Fibroblast of the aortic adventitia (primary cell): ENCODE measurements around the gene SMIM44. TPM values are rescaled to one million over a fixed set of nuclear protein-coding genes. Genes with fewer than 3 reads are reported as not detected.

Source experiments
- DNase-seq: peaks from one replicate; pipeline ENCODE4 v3.0.0-alpha.2; 2010; ENCODE audit warnings: low read depth
- H3K4me3 ChIP-seq: 2 replicates; pipeline ENCODE4 v1.5.1; 2011; ENCODE audit warnings: low read depth, mild to moderate bottlenecking, control low read depth, low read length, moderate library complexity
- total RNA-seq: library from RNA; depleted of rRNA; stranded (reverse); fragments of >200 nt; gene quantifications from 2 replicates; pipeline ENCODE4 v1.2.3, GENCODE V29; 2012; ENCODE audit warnings: low replicate concordance
- TF ChIP-seq, protein P1 (sequence below): IDR thresholded peaks from 2 replicates; pipeline ENCODE4 v1.5.1; 2011; ENCODE audit warnings: mild to moderate bottlenecking, low read length, control low read depth, inconsistent platforms; ENCODE audit not compliant: insufficient read depth

The SMIM44 gene
- total RNA-seq, 1 donor: not detected

DNA sequence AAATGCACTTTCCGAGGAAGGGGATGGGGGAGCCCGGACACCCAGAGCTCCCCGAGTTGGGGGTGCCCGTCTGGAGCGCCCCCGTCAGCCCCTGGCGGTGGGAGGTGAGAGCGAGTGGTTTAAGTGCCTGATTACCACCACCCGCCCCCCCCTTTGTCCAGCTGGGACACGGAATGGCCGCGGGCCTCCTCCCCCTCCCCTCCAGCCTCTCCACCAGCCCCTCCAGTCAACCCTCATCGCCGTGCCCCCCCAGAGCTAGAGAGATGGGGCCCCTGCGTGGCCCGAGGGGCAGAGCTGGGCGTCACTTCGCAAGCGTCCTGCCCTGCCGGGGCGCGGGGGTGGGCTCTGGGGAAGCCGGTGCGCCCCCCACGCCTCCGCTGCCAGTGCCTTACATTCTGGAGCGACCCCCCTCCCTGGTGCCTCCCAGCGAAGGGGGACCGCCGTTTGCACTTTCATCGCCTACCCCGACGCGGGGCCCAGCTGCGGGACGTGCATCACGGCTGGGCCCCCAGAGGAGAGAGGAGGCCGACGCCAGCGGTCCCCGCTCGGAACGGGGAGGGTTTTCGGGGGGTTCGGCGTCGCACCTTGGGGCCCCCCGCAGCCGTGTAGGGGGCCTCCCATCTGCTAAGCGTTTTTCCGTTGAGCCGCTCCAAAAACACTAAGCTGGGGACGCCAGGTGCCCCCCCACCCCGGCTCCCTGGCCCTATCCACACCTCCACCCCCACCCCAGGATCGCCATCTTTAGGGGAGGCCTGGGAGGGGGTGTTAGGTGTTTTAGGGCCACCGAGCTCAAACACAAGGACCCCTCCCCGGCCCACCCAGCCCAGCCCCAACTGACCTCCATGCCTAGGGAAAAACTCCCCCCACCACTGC, 19.3 kb downstream of the SMIM44 start:
- TF ChIP-seq, protein P1, sequence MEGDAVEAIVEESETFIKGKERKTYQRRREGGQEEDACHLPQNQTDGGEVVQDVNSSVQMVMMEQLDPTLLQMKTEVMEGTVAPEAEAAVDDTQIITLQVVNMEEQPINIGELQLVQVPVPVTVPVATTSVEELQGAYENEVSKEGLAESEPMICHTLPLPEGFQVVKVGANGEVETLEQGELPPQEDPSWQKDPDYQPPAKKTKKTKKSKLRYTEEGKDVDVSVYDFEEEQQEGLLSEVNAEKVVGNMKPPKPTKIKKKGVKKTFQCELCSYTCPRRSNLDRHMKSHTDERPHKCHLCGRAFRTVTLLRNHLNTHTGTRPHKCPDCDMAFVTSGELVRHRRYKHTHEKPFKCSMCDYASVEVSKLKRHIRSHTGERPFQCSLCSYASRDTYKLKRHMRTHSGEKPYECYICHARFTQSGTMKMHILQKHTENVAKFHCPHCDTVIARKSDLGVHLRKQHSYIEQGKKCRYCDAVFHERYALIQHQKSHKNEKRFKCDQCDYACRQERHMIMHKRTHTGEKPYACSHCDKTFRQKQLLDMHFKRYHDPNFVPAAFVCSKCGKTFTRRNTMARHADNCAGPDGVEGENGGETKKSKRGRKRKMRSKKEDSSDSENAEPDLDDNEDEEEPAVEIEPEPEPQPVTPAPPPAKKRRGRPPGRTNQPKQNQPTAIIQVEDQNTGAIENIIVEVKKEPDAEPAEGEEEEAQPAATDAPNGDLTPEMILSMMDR: no peak
- H3K4me3 ChIP-seq: no peak overlapping the region
- no peak for DNase-seq

DNA sequence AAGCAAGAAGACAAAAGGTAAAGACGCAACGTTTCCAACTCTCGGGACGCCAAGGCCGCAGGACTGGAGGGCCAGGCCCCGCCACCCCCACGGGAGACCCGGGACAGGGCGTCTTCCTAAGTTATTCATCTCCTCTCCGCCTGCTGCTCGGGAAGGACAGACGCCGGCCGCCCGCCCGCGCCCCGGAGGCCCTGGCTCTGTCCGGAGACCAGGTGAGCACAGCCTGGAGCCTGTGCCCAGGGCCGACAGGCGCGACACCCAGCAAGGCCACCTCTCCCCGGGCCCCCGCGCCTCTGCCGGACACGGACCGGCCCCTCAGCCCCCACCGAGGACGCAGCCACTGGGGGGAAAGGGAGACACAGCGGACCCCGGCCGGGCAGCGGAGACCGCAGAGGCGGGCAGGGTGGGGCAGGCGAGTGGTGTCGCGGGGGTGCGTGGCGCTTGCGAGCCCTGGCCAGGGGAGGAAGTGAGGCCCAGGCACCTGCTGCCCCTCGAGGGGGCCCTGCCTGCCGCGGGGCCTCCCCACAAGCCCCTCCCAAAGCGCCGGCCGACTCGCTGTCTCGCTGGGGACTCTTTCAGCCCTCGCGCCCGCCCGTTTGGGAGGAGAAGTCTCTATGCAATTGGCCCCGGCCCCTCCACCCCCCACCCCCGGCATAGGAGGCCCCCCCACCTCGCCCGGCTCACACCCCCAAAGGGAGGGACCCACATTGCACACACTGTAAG, 20.1 kb downstream of the SMIM44 start:
- no peak for DNase-seq
- TF ChIP-seq, protein P1: no peak
- H3K4me3 ChIP-seq: no peak overlapping the region

DNA sequence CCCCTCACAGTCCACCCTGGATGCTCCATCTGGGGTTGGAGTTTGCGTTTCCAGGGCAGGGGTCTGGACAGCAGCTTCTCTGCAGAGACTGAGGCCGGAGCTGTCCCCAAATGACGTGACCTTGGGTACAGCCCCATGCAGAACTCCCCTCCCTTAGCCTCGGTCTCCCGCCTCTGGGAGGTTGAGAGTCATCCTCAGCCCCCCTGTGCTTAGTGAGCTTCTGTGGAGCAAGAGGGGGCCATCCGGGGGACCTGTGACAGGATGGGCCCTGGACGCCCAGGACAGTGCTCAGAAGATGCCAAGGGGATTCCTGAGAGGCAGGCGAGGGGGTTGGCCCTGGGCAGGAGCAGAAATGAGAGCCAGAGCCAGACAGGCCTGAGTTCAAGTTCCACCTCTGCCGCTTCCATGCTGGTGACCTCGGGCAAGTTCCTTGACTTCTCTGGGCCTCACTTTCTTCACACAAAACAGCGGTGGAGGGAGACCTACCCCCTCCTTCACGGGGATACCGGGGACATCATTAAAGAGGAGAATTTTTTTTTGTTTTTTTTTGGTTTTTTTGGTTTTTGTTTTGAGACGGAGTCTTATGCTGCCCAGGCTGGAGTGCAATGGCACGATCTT, 23.2 kb downstream of the SMIM44 start:
- H3K4me3 ChIP-seq: no peak overlapping the region
- TF ChIP-seq, protein P1: no peak
- no peak for DNase-seq

DNA sequence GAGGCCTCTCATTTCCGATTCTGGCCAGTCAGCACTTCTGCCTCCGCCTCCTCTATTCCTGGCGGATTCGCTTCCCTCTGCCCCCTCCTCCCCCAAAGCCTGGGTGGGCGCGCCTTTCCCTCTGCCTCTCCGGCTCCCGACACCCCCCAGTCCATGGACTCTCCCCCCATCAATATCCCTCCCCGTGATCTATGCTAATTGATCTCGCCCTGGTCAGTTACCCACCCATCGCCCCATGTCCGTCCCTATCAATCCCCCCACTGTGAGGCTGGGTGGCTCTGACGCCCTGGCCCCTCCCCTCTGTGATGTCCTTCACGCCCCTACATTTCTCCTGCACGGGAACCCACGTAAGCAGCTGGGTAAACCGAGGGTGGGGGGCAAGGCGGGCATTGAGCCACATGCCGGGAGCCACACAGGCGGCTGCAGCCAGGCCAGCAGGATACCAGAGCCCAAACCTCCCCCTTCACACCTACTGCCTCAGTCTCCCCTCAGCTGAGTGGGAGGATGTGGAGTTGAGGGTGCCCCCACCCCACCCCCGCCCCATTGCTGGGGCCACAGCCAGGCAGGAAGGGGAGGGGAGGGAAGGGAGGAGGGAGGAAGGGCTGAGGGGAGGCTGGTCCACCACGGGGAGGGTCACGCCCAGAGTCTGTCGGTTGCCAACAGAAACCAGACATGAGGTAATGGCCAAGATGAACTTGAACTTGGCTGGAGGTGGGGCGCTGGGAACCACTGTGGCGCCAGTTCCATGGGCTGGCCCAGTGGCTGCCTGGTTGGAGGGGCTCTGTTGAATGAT, 24.0 kb downstream of the SMIM44 start:
- DNase-seq: peak; percentile 94
- no peak overlapping the region for H3K4me3 ChIP-seq
- TF ChIP-seq, protein P1: no peak

DNA sequence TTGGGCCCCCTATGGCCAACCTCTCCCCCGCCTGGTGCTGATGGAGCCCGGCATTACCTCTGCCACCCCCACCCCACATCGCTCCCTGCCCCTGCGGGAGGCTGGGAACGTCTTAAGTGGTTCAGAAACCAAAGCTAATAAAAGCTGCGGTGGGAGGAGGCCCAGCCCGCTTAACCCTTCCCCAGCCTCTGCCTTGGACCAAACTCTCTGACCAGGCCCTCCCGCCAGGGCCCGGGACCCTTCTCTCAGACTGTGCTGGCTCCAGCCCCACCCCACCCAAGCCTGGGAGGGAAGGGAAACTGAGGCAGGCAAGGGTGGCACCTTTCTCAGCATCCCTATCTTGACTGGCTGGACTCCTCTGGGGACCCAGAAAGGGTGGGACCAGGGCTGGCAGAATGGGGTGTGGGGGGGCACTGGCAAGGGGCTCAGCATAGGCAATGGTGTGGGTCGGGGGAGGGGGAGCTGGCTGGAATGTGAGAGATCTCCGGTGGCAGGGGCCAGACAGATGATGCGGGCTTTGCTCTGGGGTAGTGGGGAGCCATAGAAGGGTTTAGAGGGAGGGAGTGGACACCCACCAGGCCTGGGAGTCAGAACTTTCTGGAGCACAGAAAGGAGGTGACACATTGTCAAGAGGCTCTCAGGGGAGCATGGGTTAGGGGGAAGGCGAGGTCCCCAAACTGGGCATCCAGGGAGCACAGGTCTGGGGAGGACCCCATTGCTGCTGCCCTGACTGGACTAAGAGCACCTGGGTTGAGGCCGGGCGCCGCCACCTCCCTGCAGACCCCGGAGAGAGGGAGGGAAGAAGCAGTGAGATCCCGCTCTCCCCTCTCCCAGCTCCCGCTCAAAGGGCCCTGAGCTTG, 24.8 kb downstream of the SMIM44 start:
- TF ChIP-seq, protein P1: no peak
- no peak overlapping the region for H3K4me3 ChIP-seq
- no peak for DNase-seq
